HFF-Myc (cell line): Measurements from ENCODE around the gene SPP1.

Source experiments
- DNase-seq: peaks from one replicate; pipeline ENCODE4 v3.0.0-alpha.2; 2011; ENCODE audit warnings: low read depth; ENCODE audit errors: extremely low read depth
- H3K4me3 ChIP-seq: replicated peaks from 2 replicates; pipeline ENCODE4 v1.5.1; 2011; ENCODE audit warnings: low read depth, mild to moderate bottlenecking, control low read depth, low read length
- CTCF ChIP-seq: IDR thresholded peaks from 2 replicates; pipeline ENCODE4 v1.5.1; 2012; ENCODE audit warnings: mild to moderate bottlenecking, low read depth, low read length, control low read depth; ENCODE audit errors: missing control alignments

Gene SPP1

GRCh38 chr4:87953826-87954225 lies 21.7 kb upstream of the SPP1 start:
- no peak for DNase-seq
- no peak overlapping the region for H3K4me3 ChIP-seq
- TF ChIP-seq CTCF: no peak

- DNase-seq: no peak
- TF ChIP-seq CTCF: no peak
- H3K4me3 ChIP-seq: no peak overlapping the region
Measured at GRCh38 chr4:87956501-87956900, 19.0 kb upstream of the SPP1 start.

GRCh38 chr4:87957061-87957460 lies 18.5 kb upstream of the SPP1 start:
- DNase-seq: no peak

GRCh38 chr4:87961993-87962392 lies 13.5 kb upstream of the SPP1 start:
- no peak overlapping the region for H3K4me3 ChIP-seq
- no peak for TF ChIP-seq CTCF
- no peak for DNase-seq

More at GRCh38 chr4:87957061-87957460, 18.5 kb upstream of the SPP1 start:
- no peak for TF ChIP-seq CTCF
- H3K4me3 ChIP-seq: no peak overlapping the region

GRCh38 chr4:87962398-87963146 lies 12.9 kb upstream of the SPP1 start:
- no peak overlapping the region for H3K4me3 ChIP-seq
- DNase-seq: no peak
- TF ChIP-seq CTCF: no peak

GRCh38 chr4:87965501-87965975 lies 10.0 kb upstream of the SPP1 start:
- no peak overlapping the region for H3K4me3 ChIP-seq
- TF ChIP-seq CTCF: no peak
- no peak for DNase-seq

- no peak for TF ChIP-seq CTCF
- H3K4me3 ChIP-seq: no peak overlapping the region
- DNase-seq: no peak
Measured at GRCh38 chr4:87966095-87966496, 9.4 kb upstream of the SPP1 start.
